ENCODE results near the gene AP3S1. TPM values are rescaled to one million over a fixed set of nuclear protein-coding genes. Genes with fewer than 3 reads are reported as not detected.

The AP3S1 gene
- polyA plus RNA-seq, 3 donors: 98.3 to 116 (median 115) TPM

Other genes starting within 250 kb of the AP3S1 start
- gene TICAM2, start 239.5 kb upstream of the AP3S1 start, polyA plus RNA-seq (ENCODE audit: insufficient read length in 3 of 3): 1 to 10 TPM; 3.7 to 5.5 (median 3.8) TPM
- 10 to 100 TPM; 91.7 to 98.2 (median 92.0) TPM for gene TMED7, start 215.9 kb upstream of the AP3S1 start, polyA plus RNA-seq (ENCODE audit: insufficient read length in 3 of 3)
- gene CDO1, start 25.3 kb upstream of the AP3S1 start, polyA plus RNA-seq (ENCODE audit: insufficient read length in 3 of 3): 10 to 100 TPM; 24.5 to 26.4 (median 25.6) TPM
- 10 to 100 TPM; 40.8 to 65.9 (median 60.4) TPM for gene ATG12, start 370 bp upstream of the AP3S1 start, polyA plus RNA-seq (ENCODE audit: insufficient read length in 3 of 3)
- gene LVRN, start 120.5 kb downstream of the AP3S1 start, polyA plus RNA-seq (ENCODE audit: insufficient read length in 3 of 3): 1 to 10 TPM in 2 of 3 donors, under 1 TPM in 1; 0.65 to 1.4 (median 1.2) TPM
- not detected for gene ARL14EPL, start 190.5 kb downstream of the AP3S1 start, polyA plus RNA-seq (ENCODE audit: insufficient read length in 3 of 3)
- 10 to 100 TPM; 50.7 to 58.6 (median 54.4) TPM for gene COMMD10, start 243.1 kb downstream of the AP3S1 start, polyA plus RNA-seq (ENCODE audit: insufficient read length in 3 of 3)

Measured in renal pelvis (tissue), 3 donors.